GM08714 (cell line): ENCODE results near the gene TTC4.

Experiments used
- H3K4me3 ChIP-seq: fragments of 200-500 bp; sonication (Bioruptor generic); 2 replicates; pipeline ENCODE4 v1.5.1; 2014; ENCODE audit warnings: mild to moderate bottlenecking, low read length, inconsistent platforms
- ZNF274 ChIP-seq: IDR thresholded peaks from 2 replicates; pipeline ENCODE4 v1.6.1; 2012; ENCODE audit warnings: mild to moderate bottlenecking, low read depth, low read length

TTC4 gene

GRCh38 chr1:54714881-54715492, 674 bp upstream of the TTC4 start:
- peak overlapping the region; percentile 12; the same call in 1 of the 2 replicates for H3K4me3 ChIP-seq
- no peak for TF ChIP-seq ZNF274

GRCh38 chr1:54716299-54717047, 812 bp downstream of the TTC4 start:
- no peak for TF ChIP-seq ZNF274
- H3K4me3 ChIP-seq, result peak overlapping the region; percentile 99

GRCh38 chr1:54721719-54722118, 6.1 kb downstream of the TTC4 start:
- H3K4me3 ChIP-seq, result no peak overlapping the region
- TF ChIP-seq ZNF274, result no peak

- H3K4me3 ChIP-seq, result no peak overlapping the region
- TF ChIP-seq ZNF274, result no peak
These were observed 8.3 kb downstream of the TTC4 start for GRCh38 chr1:54723985-54724384.

- no peak overlapping the region for H3K4me3 ChIP-seq
- TF ChIP-seq ZNF274, result no peak
These were observed 9.1 kb downstream of the TTC4 start for GRCh38 chr1:54724771-54725170.

GRCh38 chr1:54728027-54728426, 12.4 kb downstream of the TTC4 start:
- no peak for TF ChIP-seq ZNF274
- H3K4me3 ChIP-seq, result no peak overlapping the region

DNA sequence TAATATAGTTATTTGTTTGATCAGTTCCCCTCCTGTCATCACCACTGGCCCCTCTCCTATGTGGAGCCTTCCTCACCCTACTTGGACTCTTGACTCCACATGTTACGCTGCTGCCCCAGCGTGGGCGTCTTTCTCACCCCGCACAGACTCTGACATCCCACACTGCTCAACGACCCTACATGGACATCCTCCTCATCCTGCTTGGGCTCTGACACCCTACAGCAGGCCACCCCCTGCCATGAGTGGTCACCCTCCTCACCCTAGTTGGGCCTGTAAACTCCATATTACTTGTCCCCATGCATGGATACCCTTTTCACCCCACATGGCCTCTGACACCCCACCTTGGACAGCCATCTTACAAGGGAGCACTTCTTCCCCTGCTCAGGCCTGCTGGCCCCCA, 21.0 kb downstream of the TTC4 start:
- TF ChIP-seq ZNF274, result no peak
- H3K4me3 ChIP-seq, result no peak overlapping the region

DNA sequence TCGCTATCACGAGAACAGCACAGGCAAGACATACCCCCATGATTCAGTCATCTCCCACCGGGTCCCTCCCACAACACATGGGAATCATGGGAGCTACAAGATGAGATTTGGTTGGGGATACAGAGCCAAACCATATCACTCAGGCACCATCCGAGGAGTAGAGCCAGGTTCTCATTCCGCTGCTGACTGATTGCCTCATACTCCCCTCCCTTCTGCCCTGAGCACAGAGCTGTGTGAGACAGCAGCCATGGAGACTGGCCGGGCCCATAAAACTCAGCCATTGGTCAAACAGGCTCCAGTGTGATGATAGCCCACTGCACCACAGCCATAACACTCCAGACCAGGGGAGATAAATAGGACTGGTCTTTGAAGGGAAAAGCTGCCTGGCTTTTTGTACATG, 22.6 kb downstream of the TTC4 start:
- no peak for TF ChIP-seq ZNF274
- H3K4me3 ChIP-seq, result no peak overlapping the region

- no peak overlapping the region for H3K4me3 ChIP-seq
- no peak for TF ChIP-seq ZNF274
These were observed 25.9 kb downstream of the TTC4 start for GRCh38 chr1:54741531-54741930.

- TF ChIP-seq ZNF274, result no peak
- H3K4me3 ChIP-seq, result no peak overlapping the region
These were observed 26.6 kb downstream of the TTC4 start for GRCh38 chr1:54742282-54742681.

GRCh38 chr1:54743416-54744226, 28.0 kb downstream of the TTC4 start:
- no peak for TF ChIP-seq ZNF274
- no peak overlapping the region for H3K4me3 ChIP-seq

DNA sequence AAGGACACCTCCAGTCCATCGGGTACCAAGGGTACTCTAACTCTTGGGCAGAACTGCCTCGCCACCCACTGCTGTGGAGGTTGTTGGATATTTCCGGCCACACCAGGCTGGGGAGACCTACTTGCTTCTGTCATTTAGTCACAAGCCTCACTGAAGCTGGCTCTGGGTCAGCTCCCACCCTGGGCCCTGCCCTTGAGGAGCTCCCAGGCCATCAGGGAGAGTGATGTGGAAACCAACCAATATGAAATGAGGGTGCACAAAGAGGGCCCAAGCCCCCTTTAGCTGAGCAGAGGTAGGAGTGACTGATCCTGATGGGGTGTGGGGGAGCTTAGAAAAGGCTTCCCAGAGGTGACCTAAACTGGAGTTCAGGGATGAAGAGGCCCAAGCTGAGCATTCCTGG, 29.0 kb downstream of the TTC4 start:
- no peak overlapping the region for H3K4me3 ChIP-seq
- no peak for TF ChIP-seq ZNF274

GRCh38 chr1:54745274-54745673, 29.6 kb downstream of the TTC4 start:
- TF ChIP-seq ZNF274, result no peak
- H3K4me3 ChIP-seq, result no peak overlapping the region

DNA sequence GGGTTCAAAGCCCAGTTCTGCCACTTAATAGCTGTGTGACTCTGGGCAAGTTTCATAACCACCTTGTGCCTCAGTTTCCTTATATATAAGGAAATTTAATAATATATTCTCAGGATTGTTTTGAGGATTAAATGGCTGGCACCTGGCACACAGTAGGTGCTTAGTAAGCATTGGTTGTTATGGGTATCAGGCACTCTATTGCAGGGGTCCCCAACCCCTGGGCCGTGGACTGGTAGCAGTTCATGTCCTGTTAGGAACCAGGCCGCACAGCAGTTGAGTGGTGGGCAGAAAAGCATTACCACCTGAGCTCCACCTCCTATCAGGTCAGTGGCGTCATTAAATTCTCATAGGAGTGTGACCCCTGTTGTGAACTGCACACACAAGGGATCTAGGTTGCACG, 30.2 kb downstream of the TTC4 start:
- no peak overlapping the region for H3K4me3 ChIP-seq
- TF ChIP-seq ZNF274, result no peak
